ENCODE results near the gene ABCF1.

DNA sequence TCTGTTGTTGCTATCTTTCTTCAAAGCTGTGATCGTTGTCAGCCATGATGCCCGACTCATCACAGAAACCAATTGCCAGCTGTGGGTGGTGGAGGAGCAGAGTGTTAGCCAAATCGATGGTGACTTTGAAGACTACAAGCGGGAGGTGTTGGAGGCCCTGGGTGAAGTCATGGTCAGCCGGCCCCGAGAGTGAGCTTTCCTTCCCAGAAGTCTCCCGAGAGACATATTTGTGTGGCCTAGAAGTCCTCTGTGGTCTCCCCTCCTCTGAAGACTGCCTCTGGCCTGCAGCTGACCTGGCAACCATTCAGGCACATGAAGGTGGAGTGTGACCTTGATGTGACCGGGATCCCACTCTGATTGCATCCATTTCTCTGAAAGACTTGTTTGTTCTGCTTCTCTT lies 19.3 kb downstream of the ABCF1 start:
- TF ChIP-seq, protein P1, sequence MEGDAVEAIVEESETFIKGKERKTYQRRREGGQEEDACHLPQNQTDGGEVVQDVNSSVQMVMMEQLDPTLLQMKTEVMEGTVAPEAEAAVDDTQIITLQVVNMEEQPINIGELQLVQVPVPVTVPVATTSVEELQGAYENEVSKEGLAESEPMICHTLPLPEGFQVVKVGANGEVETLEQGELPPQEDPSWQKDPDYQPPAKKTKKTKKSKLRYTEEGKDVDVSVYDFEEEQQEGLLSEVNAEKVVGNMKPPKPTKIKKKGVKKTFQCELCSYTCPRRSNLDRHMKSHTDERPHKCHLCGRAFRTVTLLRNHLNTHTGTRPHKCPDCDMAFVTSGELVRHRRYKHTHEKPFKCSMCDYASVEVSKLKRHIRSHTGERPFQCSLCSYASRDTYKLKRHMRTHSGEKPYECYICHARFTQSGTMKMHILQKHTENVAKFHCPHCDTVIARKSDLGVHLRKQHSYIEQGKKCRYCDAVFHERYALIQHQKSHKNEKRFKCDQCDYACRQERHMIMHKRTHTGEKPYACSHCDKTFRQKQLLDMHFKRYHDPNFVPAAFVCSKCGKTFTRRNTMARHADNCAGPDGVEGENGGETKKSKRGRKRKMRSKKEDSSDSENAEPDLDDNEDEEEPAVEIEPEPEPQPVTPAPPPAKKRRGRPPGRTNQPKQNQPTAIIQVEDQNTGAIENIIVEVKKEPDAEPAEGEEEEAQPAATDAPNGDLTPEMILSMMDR (conservative IDR thresholded peaks at IDR 0.05 in 1 of 2, IDR thresholded peaks at IDR 0.05 in 1 of 2; ENCODE audit: extremely low read depth in 1 of 2, insufficient read depth in 1 of 2, low read depth in 1 of 2, low read length in 2 of 2) = no peak
- TF ChIP-seq EZH2 (IDR thresholded peaks at IDR 0.05; ENCODE audit: borderline replicate concordance, low read length) = no peak
